SU-DHL-6 (cell line): ENCODE results near the gene HS6ST1.

Source experiments
- H2AFZ ChIP-seq: fragments of 200-600 bp; sonication (generic); 2 replicates; pipeline ENCODE4 v1.6.1; 2014; ENCODE audit warnings: low read depth, mild to moderate bottlenecking, moderate library complexity, mixed read lengths, antibody characterized with exemption, low read length; ENCODE audit not compliant: severe bottlenecking
- H3F3A ChIP-seq: fragments of 200-600 bp; shearing (Covaris generic); 2 replicates; pipeline ENCODE4 v1.6.0; 2016; ENCODE audit warnings: antibody characterized with exemption, mild to moderate bottlenecking; ENCODE audit not compliant: insufficient read depth
- H3K27ac ChIP-seq: fragments of 200-600 bp; sonication (generic); 2 replicates; pipeline ENCODE4 v1.5.1; 2016; ENCODE audit warnings: low read depth, mild to moderate bottlenecking, low read length, moderate library complexity, mixed read lengths
- H3K27me3 ChIP-seq: fragments of 200-600 bp; sonication (generic), shearing (Covaris generic); 2 replicates; pipeline ENCODE4 v1.6.0; 2014; ENCODE audit warnings: mild to moderate bottlenecking, low read length
- H3K36me3 ChIP-seq: fragments of 200-600 bp; sonication (generic); 2 replicates; pipeline ENCODE4 v1.6.1; 2014; ENCODE audit warnings: mild to moderate bottlenecking, low read length, mixed read lengths
- H3K4me2 ChIP-seq: fragments of 300-600, 200-600 bp; shearing (Covaris generic), sonication (generic); 2 replicates; pipeline ENCODE4 v1.6.0; 2014; ENCODE audit warnings: low read length, low read depth, mild to moderate bottlenecking; ENCODE audit not compliant: poor library complexity, severe bottlenecking
- H3K4me3 ChIP-seq: fragments of 200-600 bp; sonication (generic); 2 replicates; pipeline ENCODE4 v1.5.1; 2014; ENCODE audit warnings: antibody characterized with exemption, low read length, mild to moderate bottlenecking, mixed read lengths; ENCODE audit not compliant: insufficient read depth, poor library complexity, severe bottlenecking
- H3K79me2 ChIP-seq: fragments of 200-600 bp; sonication (generic); 2 replicates; pipeline ENCODE4 v1.6.1; 2014; ENCODE audit warnings: mild to moderate bottlenecking, low read length, moderate library complexity; ENCODE audit not compliant: insufficient read depth
- H3K9ac ChIP-seq: fragments of 200-600 bp; sonication (generic); 2 replicates; pipeline ENCODE4 v1.7.0; 2014; ENCODE audit warnings: mild to moderate bottlenecking, low read length
- H3K9me2 ChIP-seq: fragments of 200-600 bp; sonication (generic); replicated peaks from 2 replicates; pipeline ENCODE4 v1.6.1; 2014; ENCODE audit warnings: low read length; ENCODE audit not compliant: insufficient read depth
- H3K9me3 ChIP-seq: fragments of 200-600 bp; sonication (generic); 2 replicates; pipeline ENCODE4 v1.6.1; 2014; ENCODE audit warnings: low read length, mixed read lengths; ENCODE audit not compliant: insufficient read depth
- H4K20me1 ChIP-seq: fragments of 200-600 bp; sonication (generic); 2 replicates; pipeline ENCODE4 v1.6.1; 2014; ENCODE audit warnings: low read depth, mild to moderate bottlenecking, antibody characterized with exemption, low read length, moderate library complexity, mixed read lengths
- EZH2phosphoT487 ChIP-seq: fragments of 200-600 bp; sonication (generic), shearing (Covaris generic); conservative IDR thresholded peaks from 2 replicates; pipeline ENCODE4 v1.6.1; 2018; ENCODE audit warnings: mild to moderate bottlenecking, antibody characterized with exemption, low read length, moderate library complexity, mixed read lengths
- TF ChIP-seq, protein P1 (sequence below): fragments of 200-600 bp; sonication (generic); IDR thresholded peaks from one replicate; pipeline ENCODE4 v1.5.1; 2017; ENCODE audit warnings: antibody characterized with exemption, mild to moderate bottlenecking, low read length, moderate library complexity; ENCODE audit not compliant: insufficient read depth, poor library complexity, severe bottlenecking

HS6ST1 gene

DNA sequence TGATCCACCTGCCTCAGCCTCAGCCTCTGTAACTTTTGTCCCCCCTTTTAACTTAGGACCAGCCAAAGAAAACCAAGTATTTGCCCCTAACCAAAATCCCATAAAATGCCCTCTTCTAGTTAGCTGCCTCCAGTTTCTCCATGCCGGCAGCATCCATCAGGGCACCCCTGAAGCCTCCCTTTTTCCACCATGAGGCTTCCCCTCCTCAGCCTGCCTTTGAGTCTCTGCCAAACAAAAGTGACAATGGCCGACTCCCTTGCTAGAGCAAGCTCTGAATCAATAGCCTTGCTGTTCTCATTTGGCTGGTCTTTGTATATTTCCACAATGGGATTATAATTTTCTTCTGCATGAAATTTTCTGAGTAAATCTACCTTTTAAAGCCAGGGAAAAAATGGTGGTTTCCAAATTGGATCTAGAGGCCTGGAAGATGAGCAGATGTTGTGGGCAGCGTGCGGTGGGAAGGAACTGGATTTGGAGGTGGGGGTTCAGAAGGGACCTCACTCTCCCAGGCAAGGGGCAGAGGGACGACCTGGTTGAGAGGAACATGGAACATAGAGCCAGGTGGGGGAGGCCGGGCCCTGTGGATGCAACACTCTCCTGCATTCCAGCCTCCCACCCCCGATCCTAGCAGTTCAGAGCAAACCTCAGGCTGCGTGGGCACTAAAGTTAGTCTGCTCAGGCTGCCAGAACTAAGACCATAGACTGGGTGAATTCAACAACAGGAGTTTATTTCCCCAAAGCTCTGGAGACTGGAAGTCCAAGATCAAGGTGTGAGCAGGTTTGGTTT lies 80.6 kb downstream of the HS6ST1 start:
- no peaks in the 10 kb centered on the region for H3K9me2 ChIP-seq
- H3K27ac ChIP-seq: no peak overlapping the region
- no peaks in the 10 kb centered on the region for H4K20me1 ChIP-seq
- H3K9me3 ChIP-seq: no peaks in the 10 kb centered on the region
- no peak overlapping the region for H3K4me2 ChIP-seq
- no peak overlapping the region for H3K4me3 ChIP-seq
- TF ChIP-seq EZH2phosphoT487: no peak
- TF ChIP-seq, protein P1, sequence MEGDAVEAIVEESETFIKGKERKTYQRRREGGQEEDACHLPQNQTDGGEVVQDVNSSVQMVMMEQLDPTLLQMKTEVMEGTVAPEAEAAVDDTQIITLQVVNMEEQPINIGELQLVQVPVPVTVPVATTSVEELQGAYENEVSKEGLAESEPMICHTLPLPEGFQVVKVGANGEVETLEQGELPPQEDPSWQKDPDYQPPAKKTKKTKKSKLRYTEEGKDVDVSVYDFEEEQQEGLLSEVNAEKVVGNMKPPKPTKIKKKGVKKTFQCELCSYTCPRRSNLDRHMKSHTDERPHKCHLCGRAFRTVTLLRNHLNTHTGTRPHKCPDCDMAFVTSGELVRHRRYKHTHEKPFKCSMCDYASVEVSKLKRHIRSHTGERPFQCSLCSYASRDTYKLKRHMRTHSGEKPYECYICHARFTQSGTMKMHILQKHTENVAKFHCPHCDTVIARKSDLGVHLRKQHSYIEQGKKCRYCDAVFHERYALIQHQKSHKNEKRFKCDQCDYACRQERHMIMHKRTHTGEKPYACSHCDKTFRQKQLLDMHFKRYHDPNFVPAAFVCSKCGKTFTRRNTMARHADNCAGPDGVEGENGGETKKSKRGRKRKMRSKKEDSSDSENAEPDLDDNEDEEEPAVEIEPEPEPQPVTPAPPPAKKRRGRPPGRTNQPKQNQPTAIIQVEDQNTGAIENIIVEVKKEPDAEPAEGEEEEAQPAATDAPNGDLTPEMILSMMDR: no peak
- H2AFZ ChIP-seq: no peak overlapping the region
- H3K27me3 ChIP-seq: no peaks in the 10 kb centered on the region
- no peaks in the 10 kb centered on the region for H3K36me3 ChIP-seq
- H3K9ac ChIP-seq: no peak overlapping the region
- H3K79me2 ChIP-seq: no peaks in the 10 kb centered on the region
- H3F3A ChIP-seq: no peaks in the 10 kb centered on the region

DNA sequence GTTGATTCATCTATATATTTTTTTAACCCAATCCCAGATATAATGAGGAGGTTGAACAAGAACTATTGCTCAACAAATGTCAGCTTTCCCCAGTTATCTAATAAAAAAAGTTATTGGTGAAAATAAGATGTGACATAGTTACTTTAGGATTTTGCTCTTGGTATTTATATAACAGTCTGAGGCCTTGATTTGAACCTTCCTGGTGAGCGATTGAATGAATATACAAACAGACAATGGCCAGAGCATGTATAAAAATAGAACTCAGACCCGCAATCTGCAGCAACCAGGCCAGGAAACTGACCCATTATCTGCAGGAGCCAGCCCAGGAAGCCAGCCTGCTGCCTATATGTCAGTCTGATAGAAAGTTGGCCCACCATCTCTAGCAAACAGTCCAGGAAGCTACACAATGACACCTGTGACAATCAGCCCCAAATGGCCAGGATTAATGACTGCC lies 81.6 kb downstream of the HS6ST1 start:
- H3K36me3 ChIP-seq: no peaks in the 10 kb centered on the region
- no peaks in the 10 kb centered on the region for H3K9me2 ChIP-seq
- H3K9me3 ChIP-seq: no peaks in the 10 kb centered on the region
- H3K4me3 ChIP-seq: no peak overlapping the region
- H3K27ac ChIP-seq: no peak overlapping the region
- H3K9ac ChIP-seq: no peak overlapping the region
- no peaks in the 10 kb centered on the region for H3K27me3 ChIP-seq
- TF ChIP-seq EZH2phosphoT487: no peak
- TF ChIP-seq, protein P1: no peak
- no peaks in the 10 kb centered on the region for H4K20me1 ChIP-seq
- H3F3A ChIP-seq: no peaks in the 10 kb centered on the region
- no peak overlapping the region for H3K4me2 ChIP-seq
- H2AFZ ChIP-seq: no peak overlapping the region
- no peaks in the 10 kb centered on the region for H3K79me2 ChIP-seq

DNA sequence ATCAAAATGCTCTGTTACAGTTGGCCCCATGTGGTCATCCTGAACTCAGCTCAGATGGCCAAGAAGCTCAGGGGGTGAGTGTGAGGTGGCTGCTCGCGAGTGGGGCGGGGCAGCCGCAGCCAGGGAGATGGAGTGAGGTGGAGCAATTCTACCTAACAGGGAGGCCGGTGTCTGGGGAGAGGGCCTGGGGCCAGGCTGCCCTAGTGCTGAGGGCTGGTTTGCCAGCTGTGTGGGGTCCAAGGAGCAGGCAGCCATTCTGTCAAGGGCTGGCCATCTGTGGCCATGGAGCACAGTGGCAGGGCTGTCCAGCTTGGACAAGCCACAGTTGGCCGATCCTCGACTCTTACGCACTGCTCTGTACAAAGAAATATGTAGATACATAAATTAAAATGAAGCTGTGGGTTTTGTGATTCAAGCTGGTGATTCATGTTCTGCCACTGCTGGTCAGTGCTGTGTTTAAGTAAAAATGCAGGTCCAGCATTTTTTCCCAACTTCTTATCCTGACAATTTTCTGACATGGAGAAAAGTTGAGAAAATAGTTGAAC lies 82.1 kb downstream of the HS6ST1 start:
- H3K4me2 ChIP-seq: no peak overlapping the region
- H3K9ac ChIP-seq: no peak overlapping the region
- no peaks in the 10 kb centered on the region for H3K79me2 ChIP-seq
- H3K27me3 ChIP-seq: no peaks in the 10 kb centered on the region
- no peak overlapping the region for H3K27ac ChIP-seq
- TF ChIP-seq EZH2phosphoT487: no peak
- TF ChIP-seq, protein P1: no peak
- no peak overlapping the region for H2AFZ ChIP-seq
- no peaks in the 10 kb centered on the region for H3K36me3 ChIP-seq
- no peaks in the 10 kb centered on the region for H4K20me1 ChIP-seq
- no peaks in the 10 kb centered on the region for H3K9me3 ChIP-seq
- no peak overlapping the region for H3K4me3 ChIP-seq
- no peaks in the 10 kb centered on the region for H3K9me2 ChIP-seq
- no peaks in the 10 kb centered on the region for H3F3A ChIP-seq
